GM19397 (cell line): ENCODE measurements around the gene RIPOR1.
A peak's percentile ranks its signal among the peaks of the same experiment; 100 is the strongest.
"Not testable (repeated sequence)": the region's sequence is repeated elsewhere in the genome, so short reads cannot be mapped to it uniquely, and the experiment has no call there.

ENCODE experiments used
- ATAC-seq: cut with Tn5 transposase; IDR thresholded peaks from one replicate; pipeline ENCODE4 v1.9.1; 2021; ENCODE audit warnings: mild to moderate bottlenecking, moderate library complexity; ENCODE audit not compliant: unreplicated experiment

Gene RIPOR1

DNA sequence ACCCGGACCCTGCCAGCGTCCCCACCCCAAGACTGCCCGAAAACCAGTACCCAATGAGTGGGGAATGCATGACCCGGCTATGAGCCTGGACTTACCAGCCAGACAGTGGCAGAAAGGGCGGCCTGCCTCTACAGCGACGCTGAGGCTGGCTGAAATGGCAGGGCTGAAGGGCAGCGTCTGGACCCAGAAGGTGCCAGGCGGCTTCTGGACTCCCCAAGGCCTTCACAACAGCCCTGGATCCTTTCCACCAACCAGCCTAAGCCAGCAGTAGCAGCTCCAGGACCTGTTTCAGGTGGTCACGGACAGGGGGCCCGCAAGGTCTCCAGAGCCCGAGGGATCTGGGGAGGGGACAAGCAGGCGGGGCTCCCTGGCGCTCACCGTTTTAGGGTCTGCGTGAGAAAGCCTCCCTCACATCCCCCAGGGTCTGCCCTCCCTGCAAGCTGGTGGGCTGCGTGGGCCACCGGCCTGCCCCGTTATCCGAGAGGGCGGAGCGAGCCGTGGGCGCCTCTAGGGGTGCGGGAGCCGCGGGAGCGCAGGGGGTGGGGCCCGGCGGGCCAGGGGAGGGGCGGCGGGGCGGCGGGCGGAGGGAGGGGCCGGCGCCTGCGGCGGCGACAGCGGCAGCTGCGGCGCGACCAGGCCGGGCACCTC lies at the start of gene RIPOR1:
Gene RIPOR1, plus strand, starts transcription at position 608 of the 648 bp plus-strand sequence. CDS start 9,618 bp downstream, outside the sequence.
- peak; percentile 36 for ATAC-seq

GRCh38 chr16:67480833-67481560 lies 47.6 kb upstream of the RIPOR1 start, which contains the start of gene ATP6V0D1:
TSS of gene ATP6V0D1 (minus strand) at chr16:67481157. CDS start at chr16:67481086, 71 bp downstream.
- ATAC-seq: peak; percentile 88

GRCh38 chr16:67481561-67482232 lies 46.9 kb upstream of the RIPOR1 start:
- no peak for ATAC-seq

DNA sequence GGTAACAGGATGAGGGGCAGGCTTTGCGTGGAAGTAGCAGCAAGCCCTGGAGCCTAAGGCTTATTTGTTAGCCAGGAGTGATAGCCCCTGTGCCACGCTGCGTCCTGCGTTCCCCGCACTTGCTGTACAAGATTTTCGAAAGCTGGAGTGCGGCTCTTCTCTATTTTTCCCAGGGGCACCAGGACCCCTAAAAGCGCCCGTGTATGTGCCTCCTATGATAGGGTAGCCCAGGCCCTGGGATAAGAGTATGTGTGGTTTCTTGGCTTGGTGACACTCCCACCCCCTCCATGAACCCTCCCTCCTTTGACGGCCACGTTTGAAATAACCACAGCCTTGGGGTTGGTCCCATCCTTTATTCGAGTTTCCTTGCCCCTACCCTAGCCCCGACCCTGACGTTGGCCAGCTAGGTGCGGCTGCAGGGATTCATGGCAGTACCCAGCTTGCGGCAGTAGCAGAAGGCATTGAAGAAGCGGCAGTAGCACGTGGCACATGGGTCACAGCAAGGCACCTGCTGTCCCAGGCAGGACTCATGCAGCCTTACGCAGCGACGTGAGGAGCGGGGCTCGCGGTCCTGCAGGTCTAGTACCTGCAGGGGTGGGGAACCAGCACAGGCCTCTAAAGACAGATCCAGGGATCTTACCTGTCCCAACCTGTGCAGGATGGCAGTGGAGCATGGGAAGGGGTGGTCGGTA lies 46.2 kb upstream of the RIPOR1 start:
- no peak for ATAC-seq

DNA sequence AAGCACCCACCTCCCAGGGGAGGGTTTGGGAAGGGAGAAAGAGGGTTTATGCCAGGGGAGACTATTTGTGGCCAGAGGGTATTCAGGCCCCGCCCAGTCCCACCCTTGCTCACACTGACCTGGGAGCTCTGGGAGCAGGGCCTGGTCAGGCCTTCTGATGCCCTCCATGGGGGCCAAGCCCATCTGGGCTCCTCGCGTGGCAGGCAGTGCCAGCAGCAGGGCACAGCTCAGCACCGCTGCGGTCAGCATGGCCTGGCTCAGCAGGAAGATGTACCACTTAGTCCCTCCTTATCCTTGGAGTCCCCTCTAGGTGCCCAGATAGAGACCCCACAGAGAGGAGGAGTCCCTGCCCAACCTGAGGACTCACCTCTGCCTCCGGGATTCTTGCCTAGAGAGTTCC lies 45.5 kb upstream of the RIPOR1 start, which contains the start of gene AGRP:
Gene AGRP, minus strand, starts transcription at position 398 of the 400 bp plus-strand sequence. Its CDS starts 149 bp downstream, at position 249.
- ATAC-seq: no peak

GRCh38 chr16:67483731-67484525 lies 44.7 kb upstream of the RIPOR1 start:
- no peak for ATAC-seq

DNA sequence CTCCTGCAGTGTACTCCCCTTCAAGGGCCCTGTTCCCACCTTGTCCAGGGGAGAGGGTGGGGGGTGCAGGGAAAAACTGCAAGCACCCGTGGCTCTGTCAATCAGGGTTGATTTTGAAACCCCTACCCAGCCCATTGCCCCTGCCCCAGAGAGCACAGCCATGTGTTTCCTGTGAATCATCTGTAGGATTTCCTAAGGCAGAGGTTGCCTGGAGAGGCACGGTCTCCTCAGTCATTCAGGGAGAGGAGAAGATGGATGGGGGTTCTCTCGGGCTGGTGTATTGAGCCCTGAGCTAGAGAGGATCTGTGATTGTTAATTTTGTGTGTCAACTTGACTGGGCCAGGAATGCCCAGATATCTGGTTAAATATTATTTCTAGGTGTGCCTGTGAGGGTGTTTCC lies 41.8 kb upstream of the RIPOR1 start:
- ATAC-seq: no peak

DNA sequence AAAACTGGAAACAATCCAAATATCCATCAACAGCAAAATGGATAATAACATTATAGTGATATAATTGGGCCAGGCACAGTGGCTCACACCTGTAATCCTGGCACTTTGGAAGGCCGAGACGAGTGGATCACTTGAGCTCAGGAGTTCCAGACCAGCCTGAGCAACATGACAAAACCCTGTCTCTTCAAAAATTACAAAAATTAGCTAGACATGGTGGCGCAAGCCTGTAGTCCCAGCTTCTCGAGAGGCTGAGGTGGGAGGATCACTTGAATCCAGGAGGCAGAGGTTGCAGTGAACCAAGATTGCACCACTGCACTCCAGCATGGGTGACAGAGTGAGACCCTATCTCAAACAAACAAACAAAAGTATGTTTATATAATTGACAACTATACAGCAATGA lies 41.1 kb upstream of the RIPOR1 start:
- ATAC-seq: not testable (repeated sequence)

- no peak for ATAC-seq
Observed at GRCh38 chr16:67489401-67490083, 39.1 kb upstream of the RIPOR1 start.

DNA sequence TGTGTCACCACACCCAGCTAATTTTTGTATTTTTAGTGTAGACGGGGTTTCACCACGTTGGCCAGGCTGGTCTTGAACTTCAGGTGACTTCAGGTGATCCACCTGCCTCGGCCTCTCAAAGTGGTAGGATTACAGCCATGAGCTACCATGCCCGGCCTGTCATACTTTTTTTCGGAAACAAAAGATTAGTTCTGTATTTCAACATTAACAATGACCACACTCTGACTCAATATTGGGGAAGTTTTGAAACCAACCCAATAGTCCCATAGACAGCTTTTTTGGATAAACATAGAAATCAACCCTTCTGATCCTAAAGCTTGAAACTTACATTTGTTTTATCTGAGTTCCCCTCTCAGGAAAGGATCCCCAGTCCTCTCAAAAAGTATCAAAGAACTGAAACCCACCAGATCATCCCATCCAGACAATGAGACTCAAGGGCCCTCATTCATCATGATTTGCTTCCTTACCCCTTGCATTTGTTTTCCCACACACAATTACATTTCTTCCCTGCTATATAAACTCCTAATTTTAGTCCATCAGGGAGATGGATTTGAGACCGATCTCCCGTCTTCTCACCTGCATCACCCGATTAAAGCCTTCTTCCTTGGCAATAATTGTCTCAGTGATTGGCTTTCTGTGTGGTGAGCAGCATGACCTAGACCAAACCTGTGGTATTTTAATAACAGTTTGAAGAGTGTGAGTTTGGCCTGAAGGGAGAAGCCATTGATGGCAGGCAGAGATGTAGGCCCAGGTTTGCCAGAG lies 38.1 kb upstream of the RIPOR1 start:
- no peak for ATAC-seq

DNA sequence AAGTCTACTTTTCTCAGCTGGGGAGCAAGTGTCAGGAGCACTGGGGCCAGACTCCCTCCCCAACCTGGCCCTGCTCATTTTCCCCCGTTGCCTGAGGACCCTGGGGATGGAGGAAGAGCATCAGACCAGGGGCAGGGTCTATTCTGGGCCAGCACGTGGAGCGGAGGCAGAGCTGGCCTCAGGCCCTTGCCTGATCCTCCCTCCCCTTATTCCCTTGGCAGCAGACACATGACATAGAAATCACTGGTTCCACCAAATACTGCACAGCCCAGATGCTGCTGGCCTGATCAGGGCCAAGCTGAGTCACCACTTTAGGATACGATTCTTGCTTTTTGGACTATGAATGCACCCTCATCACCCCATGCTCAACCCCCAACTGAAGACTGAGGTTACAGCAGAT lies 29.5 kb upstream of the RIPOR1 start:
- ATAC-seq: no peak

DNA sequence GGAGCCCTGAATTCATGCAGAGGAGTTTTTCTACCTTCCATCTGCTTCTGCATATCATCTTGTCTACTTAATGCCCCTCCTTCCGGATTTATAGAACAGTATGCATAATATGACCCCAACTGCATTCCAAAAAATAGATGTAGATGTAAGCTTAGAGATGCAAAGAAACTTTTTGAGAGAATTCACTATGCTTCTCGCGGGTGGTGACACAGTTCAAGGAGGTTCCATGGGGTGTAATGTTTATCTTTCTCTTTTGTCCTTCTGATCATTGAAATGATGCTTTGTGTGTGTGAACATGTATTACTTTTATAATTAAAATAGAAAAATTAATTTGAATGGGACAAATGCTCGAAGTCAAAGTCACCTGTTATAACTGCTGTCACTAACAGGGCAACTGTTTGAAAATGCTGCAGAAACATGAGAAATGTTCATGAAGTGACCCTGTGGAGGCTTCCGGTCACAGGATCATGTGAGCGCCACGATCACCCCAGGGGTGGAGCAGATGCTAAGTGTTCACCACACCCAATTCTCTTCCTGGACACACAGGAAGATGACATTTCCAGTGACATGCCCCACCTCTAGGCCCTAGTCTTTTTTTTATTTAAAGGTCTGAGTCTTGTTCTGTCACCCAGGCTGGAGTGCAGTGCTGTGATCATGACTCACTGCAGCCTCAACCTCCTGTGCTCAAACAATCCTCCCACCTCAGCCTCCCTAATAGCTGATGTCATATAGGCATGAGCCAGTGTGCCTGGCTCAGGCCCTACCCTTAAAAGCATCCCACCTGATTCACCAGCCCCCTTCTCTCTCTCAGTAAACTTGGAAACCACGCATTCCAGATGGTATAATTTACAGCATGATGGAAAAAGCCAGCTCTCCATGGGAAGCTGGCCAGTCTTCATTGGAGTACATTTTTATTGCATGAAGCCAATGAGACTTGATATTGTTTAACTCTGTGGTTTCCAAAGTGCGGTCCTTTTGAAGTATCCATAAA lies 24.3 kb upstream of the RIPOR1 start:
- peak; percentile 57 for ATAC-seq

GRCh38 chr16:67506468-67506867 lies 22.2 kb upstream of the RIPOR1 start:
- no peak for ATAC-seq

- no peak for ATAC-seq
Observed at GRCh38 chr16:67509016-67509415, 19.6 kb upstream of the RIPOR1 start.

DNA sequence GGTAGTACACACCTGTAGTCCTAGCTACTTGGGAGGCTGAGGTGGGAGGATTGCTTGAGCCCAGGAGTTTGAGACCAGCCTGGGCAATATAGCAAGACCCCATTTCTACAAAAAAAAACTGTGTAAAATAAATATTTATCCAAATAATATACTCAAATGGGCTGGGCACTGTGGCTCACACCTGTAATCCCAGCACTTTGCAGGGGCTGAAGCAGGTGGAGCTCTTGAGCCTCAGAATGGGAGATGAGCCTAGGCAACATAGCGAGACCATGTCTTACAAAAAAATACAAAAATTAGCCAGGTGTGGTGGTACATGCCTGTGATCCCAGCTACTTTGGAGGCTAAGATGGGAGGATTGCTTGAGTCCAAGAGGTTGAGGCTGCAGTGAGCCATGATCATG lies 14.7 kb upstream of the RIPOR1 start:
- ATAC-seq: not testable (repeated sequence)

GRCh38 chr16:67514382-67514828 lies 14.2 kb upstream of the RIPOR1 start:
- ATAC-seq: no peak

DNA sequence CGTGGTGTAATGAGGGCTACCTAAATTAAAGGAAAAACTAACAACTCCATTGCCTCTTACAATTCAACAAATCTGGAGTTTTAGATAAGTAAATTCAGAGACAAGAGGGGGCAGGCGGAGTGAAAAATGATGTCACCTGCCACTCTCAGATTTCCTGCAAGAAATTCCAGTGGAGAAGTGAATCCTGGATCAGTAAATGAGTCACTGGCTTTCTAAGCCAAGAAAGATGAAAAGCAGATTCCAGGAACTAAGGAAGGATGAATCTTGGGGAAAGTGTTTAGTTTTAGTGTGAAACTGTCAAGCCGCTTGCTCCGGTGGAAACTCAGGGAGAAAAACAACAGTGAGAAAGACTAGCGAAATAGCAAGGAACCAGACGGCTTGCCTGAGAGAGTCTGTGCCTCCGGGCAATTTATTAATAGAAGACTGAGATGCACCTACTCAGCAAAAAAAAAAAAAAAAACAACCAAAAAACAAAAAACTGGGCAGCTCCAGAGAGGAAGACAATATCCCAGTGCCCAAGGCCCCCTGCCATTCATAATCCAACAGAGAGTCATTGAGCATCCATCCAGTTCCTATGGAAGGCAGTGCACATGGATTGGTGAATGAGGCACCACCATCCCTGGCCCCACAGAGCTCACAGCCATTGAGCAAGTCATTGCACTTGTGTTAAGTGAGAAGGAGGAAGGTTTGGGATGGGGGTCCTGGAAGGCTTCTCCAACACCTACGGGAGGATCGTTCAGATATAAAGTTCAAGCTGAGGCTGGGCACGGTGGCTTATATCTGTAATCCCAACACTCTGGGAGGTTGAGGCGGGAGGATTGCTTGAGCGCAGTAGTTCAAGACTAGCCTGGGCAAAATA lies 12.1 kb upstream of the RIPOR1 start:
- no peak for ATAC-seq
